Measurements from ENCODE around the gene MEGF6.

MEGF6 gene

GRCh38 chr1:3462356-3463012 is 148.8 kb downstream of the MEGF6 start:
- Histone ChIP-seq H3K9me3 (ENCODE audit: control insufficient read depth, low read length) (no peaks in the 10 kb centered on the region), H3K27me3 (ENCODE audit: control insufficient read depth, insufficient read depth, low read length, poor library complexity, severe bottlenecking) (no peaks in the 10 kb centered on the region), H3K27ac (ENCODE audit: insufficient read depth, low read depth, low read length, poor library complexity, severe bottlenecking) (no peak overlapping the region), H3K4me3 (ENCODE audit: insufficient read depth, low read depth, low read length) (no peak overlapping the region), H3K4me1 (ENCODE audit: control insufficient read depth, insufficient read depth, low read length) (no peaks in the 10 kb centered on the region), H3K36me3 (ENCODE audit: control insufficient read depth, insufficient read depth, low read length) (no peaks in the 10 kb centered on the region)
- WGBS, 2 experiments, result 92 to 94% methylated on average over 16 of the region's 16 CpGs

- 91 to 95% methylated on average over 13 of the region's 13 CpGs for WGBS, 2 experiments
These were observed 149.4 kb downstream of the MEGF6 start for GRCh38 chr1:3461934-3462275.

GRCh38 chr1:3461238-3461933 is 149.9 kb downstream of the MEGF6 start:
- no peaks in the 10 kb centered on the region for H3K4me1 ChIP-seq (ENCODE audit: control insufficient read depth, insufficient read depth, low read length)
- H3K36me3 ChIP-seq (ENCODE audit: control insufficient read depth, insufficient read depth, low read length), result no peaks in the 10 kb centered on the region
- H3K9me3 ChIP-seq (ENCODE audit: control insufficient read depth, low read length), result no peaks in the 10 kb centered on the region
- no peak overlapping the region for H3K27ac ChIP-seq (ENCODE audit: insufficient read depth, low read depth, low read length, poor library complexity, severe bottlenecking)
- no peaks in the 10 kb centered on the region for H3K27me3 ChIP-seq (ENCODE audit: control insufficient read depth, insufficient read depth, low read length, poor library complexity, severe bottlenecking)
- H3K4me3 ChIP-seq (ENCODE audit: insufficient read depth, low read depth, low read length), result no peak overlapping the region
- 95 to 96% methylated on average over 30 of the region's 30 CpGs for WGBS, 2 experiments

More at GRCh38 chr1:3461934-3462275, 149.4 kb downstream of the MEGF6 start:
- Histone ChIP-seq H3K4me3 (ENCODE audit: insufficient read depth, low read depth, low read length) (no peak overlapping the region), H3K4me1 (ENCODE audit: control insufficient read depth, insufficient read depth, low read length) (no peaks in the 10 kb centered on the region), H3K27ac (ENCODE audit: insufficient read depth, low read depth, low read length, poor library complexity, severe bottlenecking) (no peak overlapping the region), H3K36me3 (ENCODE audit: control insufficient read depth, insufficient read depth, low read length) (no peaks in the 10 kb centered on the region), H3K9me3 (ENCODE audit: control insufficient read depth, low read length) (no peaks in the 10 kb centered on the region), H3K27me3 (ENCODE audit: control insufficient read depth, insufficient read depth, low read length, poor library complexity, severe bottlenecking) (no peaks in the 10 kb centered on the region)

GRCh38 chr1:3460672-3461131 is 150.6 kb downstream of the MEGF6 start:
- H3K27ac ChIP-seq (ENCODE audit: insufficient read depth, low read depth, low read length, poor library complexity, severe bottlenecking), result no peak overlapping the region
- 82 to 86% methylated on average over 14 of the region's 14 CpGs for WGBS, 2 experiments
- no peak overlapping the region for H3K4me3 ChIP-seq (ENCODE audit: insufficient read depth, low read depth, low read length)
- no peaks in the 10 kb centered on the region for H3K4me1 ChIP-seq (ENCODE audit: control insufficient read depth, insufficient read depth, low read length)
- H3K27me3 ChIP-seq (ENCODE audit: control insufficient read depth, insufficient read depth, low read length, poor library complexity, severe bottlenecking), result no peaks in the 10 kb centered on the region
- H3K9me3 ChIP-seq (ENCODE audit: control insufficient read depth, low read length), result no peaks in the 10 kb centered on the region
- no peaks in the 10 kb centered on the region for H3K36me3 ChIP-seq (ENCODE audit: control insufficient read depth, insufficient read depth, low read length)

- Histone ChIP-seq H3K4me1 (ENCODE audit: control insufficient read depth, insufficient read depth, low read length) (no peaks in the 10 kb centered on the region), H3K27ac (ENCODE audit: insufficient read depth, low read depth, low read length, poor library complexity, severe bottlenecking) (no peak overlapping the region), H3K9me3 (ENCODE audit: control insufficient read depth, low read length) (no peaks in the 10 kb centered on the region), H3K4me3 (ENCODE audit: insufficient read depth, low read depth, low read length) (no peak overlapping the region), H3K27me3 (ENCODE audit: control insufficient read depth, insufficient read depth, low read length, poor library complexity, severe bottlenecking) (no peaks in the 10 kb centered on the region), H3K36me3 (ENCODE audit: control insufficient read depth, insufficient read depth, low read length) (no peaks in the 10 kb centered on the region)
- WGBS, 2 experiments, result 91% methylated on average over 23 of the region's 23 CpGs
These were observed 151.2 kb downstream of the MEGF6 start for GRCh38 chr1:3459940-3460671.

- no peak overlapping the region for H3K27ac ChIP-seq (ENCODE audit: insufficient read depth, low read depth, low read length, poor library complexity, severe bottlenecking)
- H3K27me3 ChIP-seq (ENCODE audit: control insufficient read depth, insufficient read depth, low read length, poor library complexity, severe bottlenecking), result no peaks in the 10 kb centered on the region
- no peaks in the 10 kb centered on the region for H3K36me3 ChIP-seq (ENCODE audit: control insufficient read depth, insufficient read depth, low read length)
- H3K9me3 ChIP-seq (ENCODE audit: control insufficient read depth, low read length), result no peaks in the 10 kb centered on the region
- H3K4me1 ChIP-seq (ENCODE audit: control insufficient read depth, insufficient read depth, low read length), result no peaks in the 10 kb centered on the region
- no peak overlapping the region for H3K4me3 ChIP-seq (ENCODE audit: insufficient read depth, low read depth, low read length)
- WGBS, 2 experiments, result 90 to 91% methylated on average over 24 of the region's 24 CpGs
These were observed 152.0 kb downstream of the MEGF6 start for GRCh38 chr1:3459051-3459908.

GRCh38 chr1:3457910-3458883 is 153.1 kb downstream of the MEGF6 start:
- Histone ChIP-seq H3K36me3 (ENCODE audit: control insufficient read depth, insufficient read depth, low read length) (no peaks in the 10 kb centered on the region), H3K27me3 (ENCODE audit: control insufficient read depth, insufficient read depth, low read length, poor library complexity, severe bottlenecking) (peaks cover 6% of the 10 kb centered on the region), H3K4me1 (ENCODE audit: control insufficient read depth, insufficient read depth, low read length) (peaks cover 8% of the 10 kb centered on the region), H3K9me3 (ENCODE audit: control insufficient read depth, low read length) (no peaks in the 10 kb centered on the region), H3K27ac (ENCODE audit: insufficient read depth, low read depth, low read length, poor library complexity, severe bottlenecking) (no peak overlapping the region), H3K4me3 (ENCODE audit: insufficient read depth, low read depth, low read length) (no peak overlapping the region)
- WGBS, 2 experiments, result 80% methylated on average over 17 to 18 of the region's 18 CpGs

GRCh38 chr1:3456964-3457909 is 154.1 kb downstream of the MEGF6 start:
- H3K27me3 ChIP-seq (ENCODE audit: control insufficient read depth, insufficient read depth, low read length, poor library complexity, severe bottlenecking), result peaks cover 6% of the 10 kb centered on the region
- peaks cover 8% of the 10 kb centered on the region for H3K4me1 ChIP-seq (ENCODE audit: control insufficient read depth, insufficient read depth, low read length)
- H3K9me3 ChIP-seq (ENCODE audit: control insufficient read depth, low read length), result no peaks in the 10 kb centered on the region
- H3K4me3 ChIP-seq (ENCODE audit: insufficient read depth, low read depth, low read length), result no peak overlapping the region
- no peaks in the 10 kb centered on the region for H3K36me3 ChIP-seq (ENCODE audit: control insufficient read depth, insufficient read depth, low read length)
- 89% methylated on average over 29 of the region's 29 CpGs for WGBS, 2 experiments
- H3K27ac ChIP-seq (ENCODE audit: insufficient read depth, low read depth, low read length, poor library complexity, severe bottlenecking), result no peak overlapping the region

Data from ectodermal cell (in vitro differentiated cells).